Measurements from ENCODE around the gene SMG6. TPM values are rescaled to one million over a fixed set of nuclear protein-coding genes. Genes with fewer than 3 reads are reported as not detected.

Gene SMG6
- total RNA-seq = 10 to 100 TPM; 53.3 to 54.1 TPM
- polyA plus RNA-seq = 11.2 TPM

GRCh38 chr17:2303204-2304188, at the start of gene SMG6, which contains the start of gene SRR:
Gene SMG6, minus strand, starts transcription at chr17:2303785. Its CDS starts 65 bp downstream, at chr17:2303720.
Gene SRR, plus strand, starts transcription at chr17:2303950. Its CDS starts 11,611 bp downstream, at chr17:2315561.
- Mint-ChIP-seq H3K4me1 (peaks cover 35 to 56% (median 54%) of the 10 kb centered on the region in 3 donors), H3K9me3 (no peaks in the 10 kb centered on the region), H3K36me3 (peaks cover 0 to 28% (median 10%) of the 10 kb centered on the region in 3 donors), H3K4me3 (peak within 1 kb of the TSS; percentile 91 to 99 (median 91)), H3K27me3 (no peaks in the 10 kb centered on the region), H3K27ac (peak within 1 kb of the TSS; percentile 82 to 95 (median 93))
- POLR2A ChIA-PET = interaction anchor here (0.8 to 2.1 kb wide), 7 partner anchors 33 to 587 kb away, joined by 3 to 7 read pairs (median 5); partner anchors contain the start of genes HIC1 and TSR1
- Histone ChIP-seq H3K36me3 (ENCODE audit: insufficient read depth, low read length) (peaks cover 16% of the 10 kb centered on the region), H3K4me1 (ENCODE audit: insufficient read depth, low read length) (peaks cover 18% of the 10 kb centered on the region), H3K27ac (ENCODE audit: low read depth, low read length) (peak within 1 kb of the TSS; percentile 81), H3K27me3 (ENCODE audit: insufficient read depth, low read length, poor library complexity, severe bottlenecking) (no peaks in the 10 kb centered on the region), H3K9me3 (ENCODE audit: low read length) (no peaks in the 10 kb centered on the region), H3K4me3 (ENCODE audit: low read length) (peak within 1 kb of the TSS; percentile 88)
- peak; percentile 89 to 97 (median 94) for DNase-seq
- CTCF ChIA-PET = interaction anchor here (0.7 to 1.7 kb wide), 9 partner anchors 11 to 112 kb away, joined by 3 to 6 read pairs (median 3); partner anchors contain the start of gene TSR1

GRCh38 chr17:2351269-2351668, 47.7 kb upstream of the SMG6 start:
- no peaks in the 10 kb centered on the region for H3K9me3 ChIP-seq (ENCODE audit: low read length)
- H3K4me1 Mint-ChIP-seq = peaks cover 17 to 22% (median 18%) of the 10 kb centered on the region in 3 donors
- peaks cover 0 to 8% (median 2%) of the 10 kb centered on the region in 3 donors for H3K36me3 Mint-ChIP-seq
- no peaks in the 10 kb centered on the region for H3K27me3 Mint-ChIP-seq
- H3K27ac Mint-ChIP-seq = no peak overlapping the region
- no peak overlapping the region for H3K4me3 Mint-ChIP-seq
- H3K9me3 Mint-ChIP-seq = no peaks in the 10 kb centered on the region
- H3K27me3 ChIP-seq (ENCODE audit: insufficient read depth, low read length, poor library complexity, severe bottlenecking) = no peaks in the 10 kb centered on the region
- peaks cover 19% of the 10 kb centered on the region for H3K4me1 ChIP-seq (ENCODE audit: insufficient read depth, low read length)
- DNase-seq = no peak
- H3K36me3 ChIP-seq (ENCODE audit: insufficient read depth, low read length) = no peaks in the 10 kb centered on the region
- no peak overlapping the region for H3K27ac ChIP-seq (ENCODE audit: low read depth, low read length)
- ChIA-PET POLR2A (no interaction called here), CTCF (interaction anchor here (1.0 to 3.8 kb wide), 4 partner anchors 15 to 296 kb away, joined by 3 to 20 read pairs (median 7); partner anchors contain the start of genes HIC1 and TSR1)
- no peak overlapping the region for H3K4me3 ChIP-seq (ENCODE audit: low read length)

GRCh38 chr17:2347805-2348685, 44.5 kb upstream of the SMG6 start:
- POLR2A ChIA-PET = interaction anchor here (1.0 kb wide), 1 partner anchor 12 kb away, joined by 3 read pairs; the partner anchor contains the start of gene TSR1

DNA sequence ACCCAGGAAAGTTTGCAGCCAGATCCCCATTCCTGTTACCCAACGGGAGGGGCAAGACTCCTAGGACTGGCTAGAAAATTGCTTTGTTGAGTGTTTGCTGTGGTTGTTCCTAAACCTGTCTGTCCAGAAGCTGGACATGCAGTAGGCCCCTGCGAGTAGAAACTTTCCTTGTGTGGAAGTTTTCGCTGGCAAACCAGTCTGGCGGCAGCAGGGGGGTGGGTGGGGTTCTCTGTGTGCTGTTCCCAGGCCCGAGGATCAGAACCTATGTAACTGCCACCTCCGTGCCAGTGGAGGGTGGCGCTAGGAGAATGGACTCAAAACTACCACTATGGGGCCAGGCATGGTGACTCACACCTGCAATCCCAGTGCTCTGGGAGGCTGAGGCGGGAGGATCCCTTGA, 42.9 kb upstream of the SMG6 start:
- Histone ChIP-seq H3K27me3 (ENCODE audit: insufficient read depth, low read length, poor library complexity, severe bottlenecking) (no peaks in the 10 kb centered on the region), H3K36me3 (ENCODE audit: insufficient read depth, low read length) (peaks cover 13% of the 10 kb centered on the region), H3K9me3 (ENCODE audit: low read length) (no peaks in the 10 kb centered on the region), H3K4me3 (ENCODE audit: low read length) (no peak overlapping the region), H3K4me1 (ENCODE audit: insufficient read depth, low read length) (no peaks in the 10 kb centered on the region), H3K27ac (ENCODE audit: low read depth, low read length) (no peak overlapping the region)
- Mint-ChIP-seq H3K4me1 (peaks cover 6 to 24% (median 9%) of the 10 kb centered on the region in 3 donors), H3K4me3 (no peak overlapping the region), H3K36me3 (peaks cover 0 to 44% (median 5%) of the 10 kb centered on the region in 3 donors), H3K9me3 (no peaks in the 10 kb centered on the region), H3K27me3 (no peaks in the 10 kb centered on the region), H3K27ac (no peak overlapping the region)
- POLR2A ChIA-PET = no interaction called here
- DNase-seq = no peak
- CTCF ChIA-PET = no interaction called here

More at GRCh38 chr17:2347805-2348685, 44.5 kb upstream of the SMG6 start:
- Histone ChIP-seq H3K36me3 (ENCODE audit: insufficient read depth, low read length) (peaks cover 11% of the 10 kb centered on the region), H3K27me3 (ENCODE audit: insufficient read depth, low read length, poor library complexity, severe bottlenecking) (no peaks in the 10 kb centered on the region), H3K9me3 (ENCODE audit: low read length) (no peaks in the 10 kb centered on the region), H3K4me3 (ENCODE audit: low read length) (no peak overlapping the region), H3K4me1 (ENCODE audit: insufficient read depth, low read length) (peaks cover 2% of the 10 kb centered on the region), H3K27ac (ENCODE audit: low read depth, low read length) (no peak overlapping the region)
- no peaks in the 10 kb centered on the region for H3K9me3 Mint-ChIP-seq
- H3K27ac Mint-ChIP-seq = peak overlapping the region in 1 of 8 donors; percentile 65
- CTCF ChIA-PET = interaction anchor here (1.4 to 1.6 kb wide), 2 partner anchors 9 to 34 kb away, joined by 5 to 8 read pairs; no protein-coding TSS in a partner anchor
- peaks cover 0 to 34% (median 2%) of the 10 kb centered on the region in 3 donors for H3K36me3 Mint-ChIP-seq
- no peaks in the 10 kb centered on the region for H3K27me3 Mint-ChIP-seq
- no peak overlapping the region for H3K4me3 Mint-ChIP-seq
- DNase-seq = no peak
- peaks cover 7 to 18% (median 9%) of the 10 kb centered on the region in 3 donors for H3K4me1 Mint-ChIP-seq

DNA sequence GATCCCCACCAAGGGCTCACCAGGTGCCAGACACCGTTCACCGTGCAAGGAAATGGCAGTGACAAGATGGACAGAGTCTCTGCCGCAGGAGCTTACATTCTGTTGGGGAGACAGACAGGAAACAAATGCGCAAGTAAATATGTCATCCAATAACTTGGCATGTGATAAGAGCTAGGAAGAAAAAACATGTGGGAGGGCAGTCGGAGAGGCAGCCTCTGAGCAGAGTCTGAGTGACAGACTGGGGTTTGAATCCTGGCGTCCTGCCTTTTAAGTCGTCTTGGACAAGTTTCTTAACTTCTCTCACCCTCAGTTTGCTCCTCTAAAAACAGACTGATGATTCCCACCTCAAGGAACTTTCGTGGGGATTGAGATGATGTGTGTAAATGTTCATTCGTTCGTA, 40.9 kb upstream of the SMG6 start:
- Mint-ChIP-seq H3K27me3 (no peaks in the 10 kb centered on the region), H3K9me3 (no peaks in the 10 kb centered on the region), H3K36me3 (peaks cover 0 to 45% (median 2%) of the 10 kb centered on the region in 3 donors), H3K4me3 (no peak overlapping the region), H3K4me1 (peaks cover 9 to 31% (median 12%) of the 10 kb centered on the region in 3 donors), H3K27ac (no peak overlapping the region)
- H3K4me3 ChIP-seq (ENCODE audit: low read length) = no peak overlapping the region
- no peaks in the 10 kb centered on the region for H3K9me3 ChIP-seq (ENCODE audit: low read length)
- CTCF ChIA-PET = interaction anchor here (1.7 kb wide), 1 partner anchor 8 kb away, joined by 6 read pairs; no protein-coding TSS in a partner anchor
- H3K4me1 ChIP-seq (ENCODE audit: insufficient read depth, low read length) = no peaks in the 10 kb centered on the region
- H3K36me3 ChIP-seq (ENCODE audit: insufficient read depth, low read length) = peaks cover 13% of the 10 kb centered on the region
- no peak overlapping the region for H3K27ac ChIP-seq (ENCODE audit: low read depth, low read length)
- POLR2A ChIA-PET = no interaction called here
- H3K27me3 ChIP-seq (ENCODE audit: insufficient read depth, low read length, poor library complexity, severe bottlenecking) = no peaks in the 10 kb centered on the region
- no peak for DNase-seq

DNA sequence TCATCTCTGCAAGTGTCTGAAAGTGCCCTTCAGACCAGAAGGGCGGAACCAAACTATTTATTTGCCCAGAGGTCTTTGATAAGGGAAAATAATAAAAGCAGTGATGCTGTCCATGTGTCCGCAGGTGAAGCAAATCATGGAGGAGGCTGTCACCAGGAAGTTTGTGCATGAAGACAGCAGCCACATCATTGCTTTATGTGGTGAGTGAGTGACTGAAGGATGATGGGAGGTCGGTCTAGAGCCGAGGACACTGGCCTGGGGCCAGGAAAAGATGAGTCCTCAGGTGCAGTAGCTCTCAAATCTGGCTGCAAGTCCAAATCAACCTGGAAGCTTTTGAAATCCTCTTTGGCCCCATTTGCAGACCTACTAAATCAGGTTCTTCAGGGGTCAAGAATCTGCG, 39.8 kb upstream of the SMG6 start:
- peaks cover 14 to 38% (median 15%) of the 10 kb centered on the region in 3 donors for H3K4me1 Mint-ChIP-seq
- Histone ChIP-seq H3K4me3 (ENCODE audit: low read length) (no peak overlapping the region), H3K36me3 (ENCODE audit: insufficient read depth, low read length) (peaks cover 13% of the 10 kb centered on the region), H3K9me3 (ENCODE audit: low read length) (no peaks in the 10 kb centered on the region), H3K27ac (ENCODE audit: low read depth, low read length) (no peak overlapping the region), H3K4me1 (ENCODE audit: insufficient read depth, low read length) (peaks cover 1% of the 10 kb centered on the region), H3K27me3 (ENCODE audit: insufficient read depth, low read length, poor library complexity, severe bottlenecking) (no peaks in the 10 kb centered on the region)
- ChIA-PET CTCF (interaction anchor here (1.7 kb wide), 1 partner anchor 9 kb away, joined by 6 read pairs; no protein-coding TSS in a partner anchor), POLR2A (interaction anchor here (0.7 kb wide), 1 partner anchor 1089 kb away, joined by 4 read pairs; no protein-coding TSS in a partner anchor)
- H3K36me3 Mint-ChIP-seq = peaks cover 0 to 44% (median 2%) of the 10 kb centered on the region in 3 donors
- peak in 2 of 5 donors; percentile 20 to 78 for DNase-seq
- no peaks in the 10 kb centered on the region for H3K9me3 Mint-ChIP-seq
- H3K27me3 Mint-ChIP-seq = no peaks in the 10 kb centered on the region
- peak overlapping the region in 3 of 8 donors; percentile 27 to 81 (median 80) for H3K27ac Mint-ChIP-seq
- peak overlapping the region in 2 of 7 donors; percentile 24 to 42 for H3K4me3 Mint-ChIP-seq

- H3K27me3 ChIP-seq (ENCODE audit: insufficient read depth, low read length, poor library complexity, severe bottlenecking) = no peaks in the 10 kb centered on the region
- DNase-seq = no peak
- Mint-ChIP-seq H3K27ac (peak overlapping the region; percentile 80 to 93 (median 88)), H3K9me3 (no peaks in the 10 kb centered on the region), H3K27me3 (no peaks in the 10 kb centered on the region), H3K4me3 (peak overlapping the region; percentile 83 to 93 (median 89)), H3K36me3 (peaks cover 3 to 22% (median 7%) of the 10 kb centered on the region in 3 donors), H3K4me1 (peaks cover 34 to 48% (median 34%) of the 10 kb centered on the region in 3 donors)
- ChIA-PET CTCF (interaction anchor here (1.3 to 3.4 kb wide), 4 partner anchors 10 to 281 kb away, joined by 6 to 18 read pairs (median 8); no protein-coding TSS in a partner anchor), POLR2A (interaction anchor here (0.7 to 3.4 kb wide), 4 partner anchors 14 to 62 kb away, joined by 3 to 24 read pairs (median 6); partner anchors contain the start of genes MNT, SMG6 and SRR)
- H3K9me3 ChIP-seq (ENCODE audit: low read length) = no peaks in the 10 kb centered on the region
- peak overlapping the region; percentile 56 for H3K4me3 ChIP-seq (ENCODE audit: low read length)
- peak overlapping the region; percentile 54 for H3K27ac ChIP-seq (ENCODE audit: low read depth, low read length)
- H3K4me1 ChIP-seq (ENCODE audit: insufficient read depth, low read length) = peaks cover 20% of the 10 kb centered on the region
- peaks cover 24% of the 10 kb centered on the region for H3K36me3 ChIP-seq (ENCODE audit: insufficient read depth, low read length)
These were observed 34.7 kb upstream of the SMG6 start for GRCh38 chr17:2338315-2338657.

Measured in CD8-positive, alpha-beta memory T cell (primary cell).